K562 (cell line): Measurements from ENCODE around the gene SPOCK3. TPM values are rescaled to one million over a fixed set of nuclear protein-coding genes. Genes with fewer than 3 reads are reported as not detected.

Source experiments
- CBX5 ChIP-seq: IDR thresholded peaks from 2 replicates; pipeline ENCODE4 v1.6.1; 2014; ENCODE audit warnings: low read depth, borderline replicate concordance
- MXI1 ChIP-seq: IDR thresholded peaks from 2 replicates; pipeline ENCODE4 v1.6.1; 2011; ENCODE audit warnings: low read depth, mild to moderate bottlenecking, improper control_type of control experiment, low read length
- PHF21A ChIP-seq: fragments of 450-650 bp; IDR thresholded peaks from 2 replicates; pipeline ENCODE4 v1.6.1; 2017; ENCODE audit warnings: low read depth, borderline replicate concordance
- RBM39 ChIP-seq: fragments of 200-400 bp; formaldehyde crosslinking; optimal IDR thresholded peaks from 2 replicates; pipeline ENCODE3; 2018; ENCODE audit warnings: low read depth, low read length
- ZNF79 ChIP-seq: fragments of 250-450 bp; sonication (Bioruptor Pico); IDR thresholded peaks from 2 replicates; pipeline ENCODE4 v1.4.0; 2020; ENCODE audit warnings: low read depth, mild to moderate bottlenecking, moderate library complexity
- polyA plus RNA-seq, 8 experiments: library from polyadenylated mRNA; depleted of rRNA in 4 of 8; stranded (reverse) in 5 of 8; unstranded in 3 of 8; fragments of >200 nt; fragmentation: Nextera tagmentation in 2 of 8; fragmentation: Illumina TruSeq in 1 of 8; extraction: Ambion mirVana in 2 of 8; extraction: Trizol in 1 of 8; gene quantifications; 2 replicates each; pipeline versions ENCODE4 v1.2.1 to v1.2.3, GENCODE V29; 2011 to 2014; ENCODE audit warnings: inconsistent platforms in 1 of 8, missing spikeins in 1 of 8
- total RNA-seq, 7 experiments: library from RNA; depleted of rRNA in 6 of 7; stranded (reverse); fragments of >200 nt in 6 of 7; fragmentation: Illumina TruSeq in 2 of 7; extraction: Trizol in 2 of 7; gene quantifications; 2 replicates each; pipeline versions ENCODE4 v1.2.1 to v1.2.3, GENCODE V29; 2011 to 2021; ENCODE audit warnings: low replicate concordance in 1 of 7
- TF ChIP-seq, protein P1 (sequence below): fragments of 450-650 bp; IDR thresholded peaks from 2 replicates; pipeline ENCODE4 v1.6.1; 2016; ENCODE audit warnings: low read depth
- TF ChIP-seq, protein P2 (sequence below): fragments of 250-450 bp; sonication (Bioruptor Pico); IDR thresholded peaks from 2 replicates; pipeline ENCODE4 v1.5.0; 2021

SPOCK3 gene
- total and polyA plus RNA-seq, 9 of the 15 experiments (the other 6 are each of a cell fraction or from before 2014, with no cell fraction given) = not detected

DNA sequence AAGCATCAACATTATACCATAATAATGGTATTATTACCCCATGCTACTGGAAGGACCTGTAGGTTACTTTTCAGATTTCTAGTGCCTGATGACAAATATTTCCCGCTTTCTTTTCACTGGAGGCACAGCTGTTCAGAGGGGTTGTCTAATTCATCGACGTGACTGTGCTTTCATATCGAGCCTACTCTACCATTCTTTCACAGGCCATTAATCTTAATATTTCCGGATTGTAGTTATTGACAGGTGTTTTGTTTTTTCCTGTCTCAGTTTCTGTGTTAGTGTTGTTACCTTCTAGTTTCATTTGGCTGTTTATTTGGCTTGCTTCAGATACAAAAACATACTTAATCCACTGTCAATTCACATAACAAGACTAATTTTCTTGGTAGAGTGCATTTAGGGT lies 330.9 kb downstream of the SPOCK3 start (continued):
- TF ChIP-seq, protein P1, sequence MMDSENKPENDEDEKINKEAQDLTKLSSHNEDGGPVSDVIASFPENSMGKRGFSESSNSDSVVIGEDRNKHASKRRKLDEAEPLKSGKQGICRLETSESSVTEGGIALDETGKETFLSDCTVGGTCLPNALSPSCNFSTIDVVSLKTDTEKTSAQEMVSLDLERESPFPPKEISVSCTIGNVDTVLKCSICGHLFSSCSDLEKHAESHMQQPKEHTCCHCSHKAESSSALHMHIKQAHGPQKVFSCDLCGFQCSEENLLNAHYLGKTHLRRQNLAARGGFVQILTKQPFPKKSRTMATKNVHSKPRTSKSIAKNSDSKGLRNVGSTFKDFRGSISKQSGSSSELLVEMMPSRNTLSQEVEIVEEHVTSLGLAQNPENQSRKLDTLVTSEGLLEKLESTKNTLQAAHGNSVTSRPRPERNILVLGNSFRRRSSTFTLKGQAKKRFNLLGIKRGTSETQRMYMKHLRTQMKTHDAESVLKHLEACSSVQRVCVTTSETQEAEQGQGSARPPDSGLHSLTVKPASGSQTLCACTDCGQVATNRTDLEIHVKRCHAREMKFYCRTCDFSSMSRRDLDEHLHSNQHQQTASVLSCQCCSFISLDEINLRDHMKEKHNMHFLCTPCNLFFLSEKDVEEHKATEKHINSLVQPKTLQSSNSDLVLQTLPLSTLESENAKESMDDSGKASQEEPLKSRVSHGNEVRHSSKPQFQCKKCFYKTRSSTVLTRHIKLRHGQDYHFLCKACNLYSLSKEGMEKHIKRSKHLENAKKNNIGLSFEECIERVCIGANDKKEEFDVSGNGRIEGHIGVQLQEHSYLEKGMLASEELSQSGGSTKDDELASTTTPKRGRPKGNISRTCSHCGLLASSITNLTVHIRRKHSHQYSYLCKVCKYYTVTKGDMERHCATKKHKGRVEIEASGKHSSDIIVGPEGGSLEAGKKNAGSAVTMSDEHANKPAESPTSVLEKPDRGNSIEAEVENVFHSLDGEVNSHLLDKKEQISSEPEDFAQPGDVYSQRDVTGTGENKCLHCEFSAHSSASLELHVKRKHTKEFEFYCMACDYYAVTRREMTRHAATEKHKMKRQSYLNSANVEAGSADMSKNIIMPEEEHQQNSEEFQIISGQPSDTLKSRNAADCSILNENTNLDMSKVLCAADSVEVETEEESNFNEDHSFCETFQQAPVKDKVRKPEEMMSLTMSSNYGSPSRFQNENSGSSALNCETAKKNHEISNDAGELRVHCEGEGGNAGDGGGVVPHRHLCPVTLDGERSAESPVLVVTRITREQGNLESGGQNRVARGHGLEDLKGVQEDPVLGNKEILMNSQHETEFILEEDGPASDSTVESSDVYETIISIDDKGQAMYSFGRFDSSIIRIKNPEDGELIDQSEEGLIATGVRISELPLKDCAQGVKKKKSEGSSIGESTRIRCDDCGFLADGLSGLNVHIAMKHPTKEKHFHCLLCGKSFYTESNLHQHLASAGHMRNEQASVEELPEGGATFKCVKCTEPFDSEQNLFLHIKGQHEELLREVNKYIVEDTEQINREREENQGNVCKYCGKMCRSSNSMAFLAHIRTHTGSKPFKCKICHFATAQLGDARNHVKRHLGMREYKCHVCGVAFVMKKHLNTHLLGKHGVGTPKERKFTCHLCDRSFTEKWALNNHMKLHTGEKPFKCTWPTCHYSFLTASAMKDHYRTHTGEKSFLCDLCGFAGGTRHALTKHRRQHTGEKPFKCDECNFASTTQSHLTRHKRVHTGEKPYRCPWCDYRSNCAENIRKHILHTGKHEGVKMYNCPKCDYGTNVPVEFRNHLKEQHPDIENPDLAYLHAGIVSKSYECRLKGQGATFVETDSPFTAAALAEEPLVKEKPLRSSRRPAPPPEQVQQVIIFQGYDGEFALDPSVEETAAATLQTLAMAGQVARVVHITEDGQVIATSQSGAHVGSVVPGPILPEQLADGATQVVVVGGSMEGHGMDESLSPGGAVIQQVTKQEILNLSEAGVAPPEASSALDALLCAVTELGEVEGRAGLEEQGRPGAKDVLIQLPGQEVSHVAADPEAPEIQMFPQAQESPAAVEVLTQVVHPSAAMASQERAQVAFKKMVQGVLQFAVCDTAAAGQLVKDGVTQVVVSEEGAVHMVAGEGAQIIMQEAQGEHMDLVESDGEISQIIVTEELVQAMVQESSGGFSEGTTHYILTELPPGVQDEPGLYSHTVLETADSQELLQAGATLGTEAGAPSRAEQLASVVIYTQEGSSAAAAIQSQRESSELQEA = no peak
- TF ChIP-seq, protein P2, sequence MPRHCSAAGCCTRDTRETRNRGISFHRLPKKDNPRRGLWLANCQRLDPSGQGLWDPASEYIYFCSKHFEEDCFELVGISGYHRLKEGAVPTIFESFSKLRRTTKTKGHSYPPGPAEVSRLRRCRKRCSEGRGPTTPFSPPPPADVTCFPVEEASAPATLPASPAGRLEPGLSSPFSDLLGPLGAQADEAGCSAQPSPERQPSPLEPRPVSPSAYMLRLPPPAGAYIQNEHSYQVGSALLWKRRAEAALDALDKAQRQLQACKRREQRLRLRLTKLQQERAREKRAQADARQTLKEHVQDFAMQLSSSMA = no peak
- TF ChIP-seq MXI1 = no peak
- no peak for TF ChIP-seq ZNF79 (CRISPR knock-in tag)
- no peak for TF ChIP-seq CBX5
- no peak for TF ChIP-seq PHF21A
- no peak for TF ChIP-seq RBM39
